GM19239 (cell line): Measurements from ENCODE around the gene DCP1B.

Experiments
- DNase-seq: peaks from one replicate; pipeline ENCODE4 v3.0.0; 2011; ENCODE audit warnings: low spot score; ENCODE audit not compliant: insufficient read length
- FAIRE-seq: peaks from 2 replicates; lab custom pipeline; 2011; peaks lifted over from hg19 to GRCh38; lab: Jason Lieb, UNC

The DCP1B gene

DNA sequence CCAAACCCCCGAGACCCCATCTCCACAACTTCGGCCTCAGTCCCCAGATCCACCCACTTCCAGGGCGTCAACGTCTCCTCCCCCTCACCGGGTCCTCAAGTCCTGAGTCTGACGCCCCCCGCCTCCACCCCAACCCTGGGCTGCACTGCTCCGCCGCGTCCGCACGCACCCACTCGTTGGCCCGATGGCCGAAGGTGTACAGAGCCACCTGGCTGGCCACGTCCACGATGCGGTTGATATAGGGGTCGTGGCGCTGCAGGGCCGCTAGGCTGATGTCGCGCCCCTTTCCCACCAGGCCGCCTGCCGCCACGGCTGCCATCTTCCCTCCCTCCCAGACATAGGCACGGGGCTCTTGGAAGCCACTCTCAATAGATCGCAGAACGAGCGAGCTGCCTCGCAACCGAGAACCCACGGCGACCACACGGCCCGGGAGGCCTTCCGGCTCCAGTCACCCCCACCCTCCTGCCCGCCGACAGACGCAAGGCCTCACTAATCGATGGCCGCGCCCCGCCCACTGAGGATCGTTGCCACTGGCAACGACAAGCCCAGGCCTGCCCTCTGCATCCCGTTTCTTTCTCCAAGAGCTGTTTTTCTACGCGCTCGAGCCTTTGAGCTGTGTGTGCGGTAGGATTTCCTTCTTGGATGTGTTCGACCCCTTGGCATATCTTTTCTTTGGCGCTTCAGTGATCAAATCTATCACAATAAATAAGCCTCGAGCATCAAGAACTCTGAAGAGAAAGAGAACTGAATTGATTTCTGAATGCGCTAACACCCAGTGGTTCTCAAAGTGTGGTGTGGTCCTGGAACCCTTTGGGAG lies at the start of gene DCP1B:
Gene DCP1B (minus strand): TSS at position 345 of the 817 bp plus-strand sequence. CDS start 26 bp downstream, at position 319.
- DNase-seq (peak; percentile 78), FAIRE-seq (peak; percentile 99)

DNA sequence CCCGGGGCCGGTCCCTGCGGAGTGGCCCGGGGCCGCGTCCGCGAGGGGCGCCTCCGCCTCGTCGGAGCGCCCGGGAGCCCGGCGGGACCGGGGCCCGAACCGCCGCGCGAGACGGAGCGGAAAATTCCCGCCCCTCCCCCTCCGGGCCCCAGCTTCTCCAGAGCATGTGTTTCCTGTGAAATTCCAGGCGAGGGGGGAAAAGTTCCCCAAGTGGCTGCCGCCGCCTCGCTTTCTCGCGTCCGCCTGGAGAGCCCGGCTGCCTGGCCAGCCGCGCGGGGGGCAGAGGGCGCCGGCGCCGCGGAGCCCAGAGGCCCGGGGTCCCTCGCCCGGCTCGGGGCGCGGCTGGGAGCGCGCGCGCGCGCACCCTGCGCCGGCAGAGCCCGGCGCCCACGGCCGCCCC lies 49.4 kb upstream of the DCP1B start:
- DNase-seq, result no peak

DNA sequence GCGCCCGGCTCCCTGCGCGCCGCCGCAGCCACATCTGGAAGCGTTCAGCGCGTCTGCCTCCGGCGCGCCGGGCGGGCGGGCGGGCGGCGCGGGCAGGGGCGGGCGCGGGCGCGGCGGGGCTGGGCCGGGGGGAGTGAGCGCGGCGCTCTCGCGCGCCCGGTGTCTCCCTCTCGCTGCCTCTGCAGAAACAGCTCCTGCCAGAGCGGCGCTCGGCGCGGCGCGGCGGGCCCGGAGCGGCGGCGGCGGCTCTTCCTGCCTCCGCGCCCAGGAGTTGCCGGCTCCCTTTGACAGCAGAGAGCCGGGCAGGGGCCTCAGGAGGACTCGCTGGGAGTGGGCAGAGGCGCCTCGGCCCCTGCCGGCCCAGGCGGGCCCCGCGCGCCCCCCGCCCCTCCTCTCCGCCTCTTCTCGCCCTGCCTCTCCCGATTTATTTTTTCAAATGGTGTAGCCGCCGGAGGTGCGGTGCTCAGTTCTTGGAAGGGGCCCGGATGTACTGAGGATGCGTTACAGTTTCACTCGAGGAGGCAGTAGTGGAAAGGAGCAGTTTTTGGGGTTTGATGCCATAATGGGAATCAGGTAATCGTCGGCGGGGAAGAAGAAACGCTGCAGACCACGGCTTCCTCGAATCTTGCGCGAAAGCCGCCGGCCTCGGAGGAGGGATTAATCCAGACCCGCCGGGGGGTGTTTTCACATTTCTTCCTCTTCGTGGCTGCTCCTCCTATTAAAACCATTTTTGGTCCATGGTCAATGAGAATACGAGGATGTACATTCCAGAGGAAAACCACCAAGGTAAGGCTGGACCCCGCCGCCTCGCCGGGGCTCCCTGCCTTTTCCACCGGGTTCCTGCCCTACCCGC lies 48.8 kb upstream of the DCP1B start, which contains the start of gene CACNA1C:
Gene CACNA1C (plus strand): TSS at position 162 of the 853 bp plus-strand sequence. CDS start 576 bp downstream, at position 738.
- peak; percentile 51 for DNase-seq
- no peak for FAIRE-seq

More for the DNA sequence above, 49.4 kb upstream of the DCP1B start:
- no peak for FAIRE-seq

DNA sequence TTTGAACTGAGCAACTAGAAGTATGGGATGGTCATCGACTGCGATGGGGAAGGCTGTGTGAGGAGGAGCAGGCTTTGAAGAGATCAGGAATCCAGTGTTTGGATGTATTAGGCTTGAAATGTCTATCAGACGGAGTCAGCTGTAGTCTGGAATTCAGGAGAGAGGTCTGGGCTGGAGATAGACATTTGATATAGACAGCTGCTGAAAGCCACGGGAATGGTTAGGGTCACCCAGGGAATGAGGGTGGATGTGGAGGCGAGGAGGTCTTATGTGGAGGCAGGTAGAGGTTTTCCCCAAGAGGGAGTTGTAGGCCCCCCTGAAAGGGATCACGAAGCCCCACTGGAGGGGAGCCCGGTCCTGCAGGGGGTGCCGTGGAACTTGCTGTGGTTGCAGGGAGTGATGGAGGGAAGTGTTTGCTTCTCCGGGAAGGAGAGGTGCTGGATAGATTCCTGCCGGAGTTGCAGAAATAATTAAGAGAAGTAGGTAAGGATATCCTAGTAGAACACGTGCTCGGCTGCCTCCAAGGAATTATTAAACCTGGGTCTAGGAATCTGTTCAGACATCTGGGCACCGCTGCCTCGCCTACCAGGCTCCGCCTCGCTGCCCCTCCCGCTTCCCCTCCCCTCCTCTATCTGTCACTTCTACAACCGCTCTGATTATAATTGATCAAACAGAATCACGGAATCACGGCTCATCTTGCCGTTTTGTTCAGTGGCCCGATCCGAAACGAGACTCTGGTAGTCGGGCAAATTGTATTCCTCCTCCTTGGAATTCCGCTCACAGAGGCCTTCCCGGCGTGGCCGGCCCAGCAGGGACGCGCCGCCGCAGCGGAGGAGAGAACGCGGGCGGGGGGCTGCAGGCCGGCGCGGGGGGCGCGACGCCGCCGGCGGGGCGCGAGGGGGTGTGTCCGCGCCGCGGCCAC lies 47.7 kb upstream of the DCP1B start:
- no peak for FAIRE-seq
- DNase-seq, result no peak

DNA sequence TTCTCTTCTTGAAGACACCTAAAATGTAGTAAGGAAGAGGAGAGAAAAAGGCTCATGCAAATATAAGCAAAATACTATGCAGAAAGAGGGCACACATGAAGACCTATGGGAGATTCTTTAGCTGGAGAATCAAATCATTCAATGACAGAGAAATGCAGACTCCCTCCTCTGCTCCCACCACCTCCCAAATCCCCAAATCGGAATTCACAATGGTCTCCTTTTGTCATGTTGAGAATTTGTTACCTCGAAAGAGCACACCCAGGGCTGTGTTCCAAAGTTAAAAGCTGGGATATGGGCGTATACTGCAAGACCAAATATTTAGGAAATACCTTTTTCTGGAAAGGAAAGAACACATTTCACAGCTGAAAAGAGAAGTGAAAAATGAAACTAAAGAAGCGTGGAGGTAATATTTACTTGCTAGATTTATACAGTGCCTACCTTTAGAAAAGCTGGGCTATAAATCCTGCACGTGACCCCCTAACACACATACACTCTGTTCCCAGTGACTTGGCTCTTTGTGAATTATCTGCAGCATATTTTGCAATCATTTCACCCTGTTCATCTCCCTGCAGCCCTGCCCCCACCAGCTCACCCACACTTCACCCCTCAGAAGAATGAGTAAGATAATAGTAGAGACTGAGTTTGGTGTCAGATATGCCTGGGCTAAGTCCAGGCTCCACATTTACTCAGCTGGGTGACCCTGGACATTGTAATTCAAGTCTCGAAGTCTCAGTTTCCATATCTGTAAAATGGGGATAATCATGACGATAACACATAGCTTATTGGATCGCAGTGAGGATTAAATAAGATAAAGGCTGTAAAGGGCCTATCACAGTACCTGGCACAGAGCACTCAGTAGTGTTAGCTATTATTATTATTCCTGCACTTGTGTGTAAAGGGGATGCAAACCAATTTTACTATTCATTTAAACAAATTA lies 45.6 kb upstream of the DCP1B start:
- FAIRE-seq (no peak), DNase-seq (no peak)

DNA sequence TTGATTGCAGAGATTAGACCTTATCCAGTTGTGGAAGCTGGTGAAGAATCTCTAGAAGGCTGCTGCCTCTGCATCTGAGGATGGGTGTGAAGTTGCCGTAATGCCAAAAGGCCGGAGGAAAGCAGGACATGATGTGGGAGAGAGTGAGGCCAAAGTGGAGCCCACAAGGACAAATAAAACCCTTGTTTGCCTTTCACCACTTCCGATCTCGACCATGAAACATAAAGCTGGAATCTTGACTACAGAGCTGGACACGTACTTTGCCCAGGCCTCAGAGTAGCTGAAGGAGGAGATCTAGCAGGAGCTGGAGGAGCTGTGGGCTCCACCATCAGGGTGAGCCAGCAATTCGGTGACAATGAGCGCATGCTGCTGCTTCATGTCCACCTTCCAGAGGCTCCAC lies 43.5 kb upstream of the DCP1B start:
- FAIRE-seq (no peak), DNase-seq (no peak)

DNA sequence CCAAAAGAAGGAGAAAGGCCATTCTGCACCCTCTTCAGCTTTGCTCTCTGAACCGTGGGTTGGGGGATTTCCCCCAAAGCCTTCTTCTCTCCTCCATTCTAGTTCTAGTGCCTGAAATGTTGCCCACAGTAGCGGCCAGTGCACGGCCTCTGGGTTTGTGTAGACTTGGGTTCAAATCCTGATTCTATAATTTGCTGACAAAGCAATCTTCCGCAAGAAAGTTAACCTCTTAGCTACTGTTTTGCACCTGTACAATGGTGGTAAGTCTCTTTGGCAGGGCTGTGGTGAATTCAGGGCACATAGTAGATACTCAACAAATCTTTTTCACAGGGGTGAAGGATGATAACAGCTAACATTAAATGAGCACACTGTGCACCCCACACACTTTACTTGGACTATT lies 42.7 kb upstream of the DCP1B start:
- FAIRE-seq, result no peak
- DNase-seq, result no peak

DNA sequence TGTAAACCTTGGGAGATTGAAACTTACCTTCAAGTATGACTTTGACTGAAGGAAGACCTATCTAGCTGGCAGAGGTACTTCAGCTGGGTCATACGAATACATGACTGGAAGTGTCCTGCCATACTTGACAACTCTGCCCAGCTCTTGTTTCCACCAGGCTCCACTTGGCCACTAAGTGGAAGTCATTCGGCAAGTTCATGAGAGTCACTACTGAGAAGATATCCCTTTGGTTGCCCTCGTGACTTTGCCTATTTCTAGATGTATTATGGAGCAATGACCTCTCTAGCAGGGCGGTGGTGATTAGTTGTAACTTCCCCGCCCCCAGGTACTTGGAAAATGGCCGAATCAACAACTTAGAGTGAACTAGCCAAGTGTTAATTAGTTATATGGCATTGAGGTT lies 39.9 kb upstream of the DCP1B start:
- DNase-seq, result no peak

DNA sequence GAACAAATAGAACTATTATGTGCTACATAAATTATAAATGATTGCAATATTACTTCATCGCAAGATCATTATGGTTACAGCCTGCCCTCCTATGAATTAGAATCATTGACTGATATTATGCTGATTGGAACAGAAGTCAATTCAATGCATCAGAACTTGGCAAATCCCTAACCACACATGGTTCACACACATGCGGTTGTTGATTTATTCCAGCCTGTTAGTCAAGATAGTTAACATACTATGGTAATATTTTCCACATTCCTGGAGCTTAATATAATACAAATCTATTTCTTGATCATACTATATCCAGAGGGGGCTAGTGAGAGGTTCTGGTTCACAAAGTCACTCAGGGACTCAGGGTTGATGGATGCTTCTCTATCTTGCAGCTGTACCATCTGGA lies 38.8 kb upstream of the DCP1B start:
- DNase-seq (no peak), FAIRE-seq (no peak)

More for the DNA sequence above, 39.9 kb upstream of the DCP1B start:
- no peak for FAIRE-seq

DNA sequence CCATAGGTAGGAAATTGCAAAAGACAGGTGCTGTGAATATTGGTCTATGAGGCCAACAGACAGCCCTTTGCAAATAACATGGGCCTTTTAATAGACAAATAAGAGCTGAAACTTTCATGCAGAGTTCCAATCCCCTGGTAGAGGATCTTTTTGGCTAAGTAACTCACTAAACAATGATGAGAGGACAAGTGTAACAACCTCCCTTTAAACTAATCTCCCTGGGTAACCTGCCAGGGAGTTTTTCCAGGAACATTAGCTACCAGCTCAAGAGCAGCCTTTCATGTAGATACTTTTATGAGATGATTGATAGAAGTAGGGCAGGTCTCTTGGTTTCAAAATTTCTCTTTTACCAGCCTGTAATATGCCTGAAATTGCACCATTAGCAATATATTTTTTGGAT lies 34.8 kb upstream of the DCP1B start:
- no peak for DNase-seq
- no peak for FAIRE-seq

DNA sequence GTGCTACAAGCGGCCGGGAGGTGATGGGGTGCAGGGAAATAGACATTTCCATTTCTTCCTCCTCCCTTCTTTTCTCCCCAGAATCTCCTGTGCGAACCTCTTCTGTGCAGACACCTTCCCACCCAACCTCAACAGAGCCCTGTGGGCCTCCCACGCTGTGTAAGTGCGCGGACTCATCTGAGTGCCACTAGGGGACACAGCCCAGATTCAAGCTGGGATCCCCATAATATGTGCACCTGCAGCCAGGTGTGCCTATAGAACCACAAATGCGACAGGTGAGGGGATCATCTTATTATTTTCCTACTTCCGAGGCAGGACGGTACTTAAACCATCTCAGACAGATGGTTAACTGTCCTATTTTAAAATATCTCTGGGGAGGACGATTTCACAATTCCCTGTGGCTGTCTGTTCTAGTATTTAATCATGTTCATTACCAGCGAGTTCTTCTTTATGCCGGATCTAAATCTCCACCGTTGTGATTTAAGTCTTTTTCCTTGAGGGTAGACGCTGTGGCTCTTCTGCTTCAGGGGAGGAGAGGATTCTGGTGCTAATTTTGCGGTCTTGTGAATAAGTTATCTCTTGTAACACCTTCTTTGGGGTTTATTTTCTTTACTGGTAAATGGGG lies 31.3 kb upstream of the DCP1B start:
- no peak for FAIRE-seq

DNA sequence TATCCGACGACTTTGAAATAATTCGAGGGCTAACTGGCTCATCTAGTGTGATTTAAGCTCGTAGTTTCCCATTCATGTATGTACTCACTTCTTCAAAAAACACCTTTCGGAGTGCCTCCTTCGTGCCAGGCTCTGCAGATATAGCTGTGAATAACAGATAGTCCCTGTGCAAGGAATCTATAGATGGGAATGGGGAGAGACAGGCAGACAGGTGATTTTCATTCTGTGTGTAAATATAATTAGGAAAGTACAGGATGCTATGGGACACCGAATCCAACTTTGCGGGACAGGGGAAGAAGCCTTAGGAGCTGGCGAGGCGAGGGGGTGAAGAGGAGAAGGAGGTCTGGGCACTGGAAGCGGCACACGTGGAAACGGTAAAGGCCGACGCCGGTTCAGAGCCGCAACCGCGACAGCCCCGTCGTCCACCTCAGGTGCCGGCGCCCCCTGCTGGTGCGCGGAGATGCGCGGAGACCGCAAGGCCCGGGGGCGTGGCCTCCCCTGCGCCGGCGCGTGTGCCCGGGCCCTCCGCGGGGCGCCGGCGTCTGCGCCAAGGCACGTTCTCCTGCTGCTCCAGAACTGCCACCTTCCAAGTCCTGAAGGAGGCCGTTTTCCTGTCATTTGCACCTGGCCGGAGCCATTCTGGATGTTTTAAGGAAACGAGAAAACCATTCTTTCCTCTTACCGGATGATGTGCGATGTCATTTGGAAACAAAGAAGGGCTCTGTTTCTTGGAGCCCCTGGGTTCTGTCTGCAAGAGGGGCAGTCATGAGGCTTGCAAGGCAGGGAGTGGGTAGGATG lies 30.6 kb upstream of the DCP1B start:
- no peak for FAIRE-seq

More for the DNA sequence above, 31.3 kb upstream of the DCP1B start:
- no peak for DNase-seq

DNA sequence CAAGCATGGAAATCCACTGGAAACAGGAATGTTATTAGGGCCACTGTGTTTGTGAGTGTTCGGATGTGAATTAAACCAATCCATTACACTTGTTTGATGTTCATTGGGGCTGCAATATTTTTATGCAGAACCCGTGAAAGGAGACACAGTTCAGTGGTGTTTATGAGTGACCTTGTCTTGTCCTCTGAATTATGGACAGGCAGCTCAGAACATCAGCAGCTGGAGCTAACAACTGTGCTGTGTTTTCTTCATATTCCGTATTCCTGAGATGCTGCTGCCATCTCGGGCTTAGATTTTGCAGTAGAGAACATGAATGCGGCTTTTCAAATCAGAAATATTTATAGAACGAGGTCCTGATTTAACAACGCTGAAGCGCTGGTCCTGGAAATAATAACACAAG lies 28.2 kb upstream of the DCP1B start:
- FAIRE-seq (no peak), DNase-seq (no peak)

More for the DNA sequence above, 30.6 kb upstream of the DCP1B start:
- peak; percentile 83 for DNase-seq

DNA sequence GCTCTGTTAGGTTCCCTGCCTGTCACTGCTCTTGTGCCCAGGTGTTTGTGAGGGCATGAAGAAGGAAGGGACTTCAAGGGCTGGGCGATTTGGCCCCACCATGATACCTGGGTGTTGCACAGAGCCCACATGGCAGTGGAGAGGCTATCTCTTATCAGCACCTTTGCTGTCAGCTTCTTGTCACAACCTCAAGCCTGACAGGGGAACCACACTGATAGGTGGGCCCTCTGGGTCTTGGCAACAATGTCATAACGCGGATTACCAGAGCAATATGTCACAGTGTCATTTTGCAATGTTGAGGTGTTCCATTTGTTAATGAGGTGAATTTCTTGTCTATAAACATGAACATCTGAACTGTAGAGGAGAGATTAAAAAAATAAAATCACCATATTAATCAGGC lies 25.6 kb upstream of the DCP1B start:
- no peak for DNase-seq
- no peak for FAIRE-seq

DNA sequence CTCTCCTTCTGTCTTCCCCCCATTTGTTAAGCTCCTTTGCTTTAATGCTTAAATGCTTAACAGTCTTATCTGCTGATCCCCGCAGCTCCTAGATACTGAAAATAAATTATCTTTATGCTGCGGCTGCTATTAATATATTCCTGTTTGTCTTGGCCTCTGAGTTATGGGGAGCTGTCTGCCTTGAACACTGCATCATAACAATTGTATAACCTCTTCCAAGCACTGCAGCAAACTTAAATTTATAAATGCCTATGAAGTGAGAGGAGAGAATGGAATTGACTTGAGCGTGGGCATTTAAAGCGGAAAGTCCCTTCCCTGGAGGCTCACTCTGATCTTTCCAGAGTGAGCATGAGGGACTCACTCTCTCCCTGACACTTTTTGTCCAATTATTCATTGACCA lies 23.1 kb upstream of the DCP1B start:
- FAIRE-seq, result no peak
- DNase-seq, result no peak

DNA sequence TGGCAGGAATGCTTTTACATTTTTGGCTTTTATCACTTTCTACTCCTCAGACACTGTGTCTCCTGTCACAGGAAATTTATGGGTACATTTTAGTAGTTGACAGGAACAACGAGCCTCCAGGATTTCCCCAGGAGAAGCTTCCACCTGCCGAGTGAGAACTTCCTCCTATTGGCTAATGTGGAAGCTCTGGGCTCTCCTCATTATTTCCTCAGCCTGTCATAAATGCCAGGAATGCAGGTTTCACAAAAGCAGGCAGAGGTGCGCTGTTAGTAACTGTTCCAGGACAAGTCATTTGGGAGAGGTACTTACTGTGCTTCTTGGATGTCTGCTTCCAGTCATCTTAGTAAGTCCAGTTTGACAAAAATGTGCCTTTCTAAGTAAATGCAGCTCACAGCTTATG lies 19.1 kb upstream of the DCP1B start:
- no peak for FAIRE-seq
- DNase-seq, result no peak

DNA sequence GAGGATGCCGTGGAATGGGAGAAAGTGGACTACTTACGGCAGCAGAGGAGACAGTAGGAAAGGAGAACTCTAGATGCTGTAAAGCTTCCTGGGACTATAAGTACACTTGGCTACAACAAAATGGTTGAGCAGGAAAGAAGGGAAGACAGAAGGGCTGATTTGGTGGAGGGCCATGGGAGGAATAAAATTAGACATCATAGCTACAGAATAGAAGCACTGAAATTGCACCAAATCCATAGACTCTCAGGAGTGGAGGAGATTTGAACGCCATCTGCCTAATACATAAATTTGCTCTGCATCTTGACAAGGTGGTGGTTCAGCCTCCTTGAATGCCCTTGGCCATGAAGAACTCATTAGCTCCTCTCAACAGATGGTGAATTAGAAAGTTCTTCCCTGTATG lies 16.3 kb upstream of the DCP1B start:
- DNase-seq (no peak), FAIRE-seq (no peak)

DNA sequence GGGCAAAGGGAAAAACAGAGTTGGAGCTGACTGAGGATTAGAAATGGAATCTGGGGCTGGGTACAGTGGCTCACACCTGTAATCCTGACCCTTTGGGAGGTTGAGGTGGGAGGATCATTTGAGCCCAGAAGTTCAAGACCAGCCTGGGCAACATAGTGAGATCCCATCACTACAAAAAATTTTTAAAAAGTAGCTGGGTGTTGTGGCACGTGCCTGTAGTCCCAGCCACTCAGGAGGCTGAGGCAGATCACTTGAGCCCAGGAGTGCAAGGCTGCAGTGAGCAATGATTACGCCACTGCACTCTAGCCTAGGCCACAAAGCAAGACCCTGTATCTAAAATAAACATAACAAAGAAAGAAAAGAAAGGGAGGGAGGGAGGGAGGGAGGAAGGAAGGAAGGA lies 14.9 kb upstream of the DCP1B start:
- DNase-seq (no peak), FAIRE-seq (no peak)
